Heart left ventricle (tissue), 16 donors: ENCODE results near the gene GPR68. TPM values are rescaled to one million over a fixed set of nuclear protein-coding genes. Genes with fewer than 3 reads are reported as not detected.

Experiments
- ATAC-seq, 4 donors: fragments of 200-7000 bp; cut with Tn5 transposase; one replicate each; pipeline ENCODE4 v1.9.1; 2020 to 2022; ENCODE audit warnings: moderate library complexity in 4 of 4, mild to moderate bottlenecking in 3 of 4, moderate number of reproducible peaks in 1 of 4
- DNase-seq, 5 donors: peaks; one replicate each; pipeline ENCODE4 v3.0.0-alpha.2; 2020
- H3K27ac ChIP-seq, 12 donors: fragments of 200-600 bp; sonication (generic) in 4 of 12; one replicate each; pipeline versions ENCODE4 v1.5.0 to v1.8.0; 2016 to 2022; ENCODE audit warnings: mild to moderate bottlenecking in 2 of 12
- H3K27me3 ChIP-seq, 9 donors: fragments of 200-600 bp; sonication (generic) in 2 of 9; one replicate each; pipeline versions ENCODE4 v1.5.1 to v1.8.0; 2016 to 2022; ENCODE audit warnings: mild to moderate bottlenecking in 3 of 9
- H3K36me3 ChIP-seq, 9 donors: fragments of 200-600 bp; sonication (generic) in 2 of 9; one replicate each; pipeline versions ENCODE4 v1.5.0 to v1.8.0; 2018 to 2022; ENCODE audit warnings: mild to moderate bottlenecking in 2 of 9
- H3K4me1 ChIP-seq, 12 donors: fragments of 200-600 bp; sonication (generic) in 4 of 12; one replicate each; pipeline versions ENCODE4 v1.5.0 to v1.8.0; 2016 to 2022; ENCODE audit warnings: mild to moderate bottlenecking in 3 of 12
- H3K4me3 ChIP-seq, 12 donors: fragments of 200-600 bp; sonication (generic) in 4 of 12; one replicate each; pipeline versions ENCODE4 v1.5.0 to v1.8.0; 2017 to 2022; ENCODE audit warnings: mild to moderate bottlenecking in 9 of 12, moderate library complexity in 4 of 12
- H3K9me3 ChIP-seq, 12 donors: fragments of 200-600 bp; sonication (generic) in 4 of 12; one replicate each; pipeline versions ENCODE4 v1.5.0 to v1.8.0; 2016 to 2022; ENCODE audit warnings: mild to moderate bottlenecking in 1 of 12
- CTCF ChIP-seq, 12 donors: fragments of 200-600 bp; sonication (generic) in 4 of 12; IDR thresholded peaks; one replicate each; pipeline versions ENCODE4 v1.5.0 to v1.8.0; 2018 to 2022; ENCODE audit warnings: antibody characterized with exemption in 12 of 12, mild to moderate bottlenecking in 5 of 12
- POLR2A ChIP-seq, 2 donors: fragments of 450-650 bp; IDR thresholded peaks; one replicate each; pipeline ENCODE4 v1.6.1; 2017; ENCODE audit warnings: antibody characterized with exemption in 2 of 2, mild to moderate bottlenecking in 2 of 2, moderate library complexity in 2 of 2
- WGBS, 4 donors: extraction: QIAGEN DNeasy Blood & Tissue Kit in 2 of 4; methylation state at CpG; one replicate each; pipeline versions ENCODE4 v1.1.5 to v1.1.7; 2013 to 2018; 5-methylcytosine and 5-hydroxymethylcytosine counted together
- intact Hi-C, 10 donors: fragments of 100-400 bp; cut with DNase I; formaldehyde crosslinking; loops; one replicate each; pipeline versions ENCODE4 v1.11.1 to v1.14.2; 2022
- polyA plus RNA-seq, 2 donors: library from polyadenylated mRNA; stranded (reverse); fragments of 200-250 nt; gene quantifications; one replicate each; pipeline ENCODE4 v1.2.3, GENCODE V29; 2013
- total RNA-seq, 9 donors: library from RNA; depleted of rRNA in 2 of 9; stranded (reverse); fragments of >200 nt in 2 of 9; fragmentation: NEBNext Ultra II Directional in 3 of 9; extraction: Animal tissue kit (Norgen Biotek cat#: 25700) in 3 of 9; gene quantifications; one replicate each; pipeline versions ENCODE4 v1.1.0 to v1.2.4, GENCODE V29; 2016 to 2023
- donor health status: ischemic (EF 13 %, LVEDD 7.1; RV severe dilation, severe dysfunction).
- donor health status: healthy with polysubstance abuse.
- donor health status: DM: no; HTN: yes; CAD: no.
- donor health status: DM: no; HTN: no; CAD: no.
- donor health status: ischemic (EF 25% LVEDD 6.9; RV normal size, moderate dysfunction).
- donor health status: ischemic (EF 25% LVEDD 5.7; RV mildly dilated, moderate dysfunction).
- donor health status: healthy.
- donor health status: DM: yes; HTN: yes; CAD: no.
- donor health status: ischemic (EF 35%, LVEDD 5.7; RV mildly dilated, moderate dysfunction).
- donor health status: nonischemic (EF 11% LVEDD 7.7; RV severe dilation, severe dysfunction).
- donor health status: DM: yes; HTN: yes; CAD: no.
- donor health status: PGD.
- donor health status: ischemic (EF 29% LVEDD 5.4; RV normal size, mild dysfunction).
- donor health status: nonischemic (EF 23%, LVEDD 6.1; RV moderate dilation, normal function).

Gene GPR68
- total and polyA plus RNA-seq, 11 donors, result 0.08 to 2.6 (median 0.59) TPM; not detected in 1

GRCh38 chr14:91256661-91257060 lies 12.2 kb upstream of the GPR68 start:
- Histone ChIP-seq H3K27ac (peak overlapping the region in 6 of 12 donors; percentile 9 to 67 (median 56)), H3K4me1 (peaks cover 0 to 57% (median 15%) of the 10 kb centered on the region in 12 donors), H3K36me3 (no peaks in the 10 kb centered on the region), H3K4me3 (no peak overlapping the region), H3K27me3 (peaks cover 0 to 6% (median 0%) of the 10 kb centered on the region in 9 donors), H3K9me3 (peaks cover 0 to 6% (median 0%) of the 10 kb centered on the region in 12 donors)
- TF ChIP-seq POLR2A (IDR thresholded peaks at IDR 0.05), result no peak
- no peak for TF ChIP-seq CTCF (IDR thresholded peaks at IDR 0.05)
- intact Hi-C loops, result no loop called here
- DNase-seq (no peak), ATAC-seq (no peak)
- 76 to 88% (median 77%) methylated on average over 1 of the region's 1 CpG for WGBS, 4 donors

- intact Hi-C loops, result no loop called here
- peaks cover 0 to 67% (median 15%) of the 10 kb centered on the region in 12 donors for H3K4me1 ChIP-seq
Observed at GRCh38 chr14:91255026-91255695, 10.7 kb upstream of the GPR68 start.

GRCh38 chr14:91254461-91254860 lies 10.0 kb upstream of the GPR68 start:
- intact Hi-C loops, result no loop called here
- 73 to 86% (median 79%) methylated on average over 3 of the region's 3 CpGs for WGBS, 4 donors
- no peak for DNase-seq
- peaks cover 0 to 74% (median 16%) of the 10 kb centered on the region in 12 donors for H3K4me1 ChIP-seq
- H3K36me3 ChIP-seq, result no peaks in the 10 kb centered on the region
- no peaks in the 10 kb centered on the region for H3K9me3 ChIP-seq
- peak overlapping the region in 3 of 12 donors; percentile 18 to 64 (median 59) for H3K27ac ChIP-seq
- peaks cover 0 to 6% (median 0%) of the 10 kb centered on the region in 9 donors for H3K27me3 ChIP-seq
- ATAC-seq, result no peak
- no peak for TF ChIP-seq CTCF (IDR thresholded peaks at IDR 0.05)
- no peak for TF ChIP-seq POLR2A (IDR thresholded peaks at IDR 0.05)
- no peak overlapping the region for H3K4me3 ChIP-seq

More at GRCh38 chr14:91255026-91255695, 10.7 kb upstream of the GPR68 start:
- no peak overlapping the region for H3K4me3 ChIP-seq
- no peaks in the 10 kb centered on the region for H3K9me3 ChIP-seq
- peaks cover 0 to 6% (median 0%) of the 10 kb centered on the region in 9 donors for H3K27me3 ChIP-seq
- 76 to 88% (median 83%) methylated on average over 9 of the region's 9 CpGs for WGBS, 4 donors
- DNase-seq, result no peak
- no peak for TF ChIP-seq POLR2A (IDR thresholded peaks at IDR 0.05)
- TF ChIP-seq CTCF (IDR thresholded peaks at IDR 0.05), result no peak
- H3K27ac ChIP-seq, result peak overlapping the region in 2 of 12 donors; percentile 9 to 14
- no peak for ATAC-seq
- no peaks in the 10 kb centered on the region for H3K36me3 ChIP-seq

GRCh38 chr14:91253795-91254323 lies 9.4 kb upstream of the GPR68 start:
- ATAC-seq (no peak), DNase-seq (no peak)
- WGBS, 4 donors, result 19 to 27% (median 26%) methylated on average over 10 to 20 of the region's 20 CpGs

More at GRCh38 chr14:91253795-91254323, 9.4 kb upstream of the GPR68 start:
- peaks cover 0 to 77% (median 16%) of the 10 kb centered on the region in 12 donors for H3K4me1 ChIP-seq
- peak overlapping the region; percentile 11 to 77 (median 62) for H3K4me3 ChIP-seq
- intact Hi-C loops, result no loop called here
- H3K27me3 ChIP-seq, result peaks cover 0 to 6% (median 0%) of the 10 kb centered on the region in 9 donors
- H3K9me3 ChIP-seq, result no peaks in the 10 kb centered on the region
- TF ChIP-seq POLR2A (IDR thresholded peaks at IDR 0.05) (no peak), CTCF (IDR thresholded peaks at IDR 0.05) (no peak)
- H3K36me3 ChIP-seq, result no peaks in the 10 kb centered on the region
- peak overlapping the region in 9 of 12 donors; percentile 18 to 64 (median 45) for H3K27ac ChIP-seq
